ENCODE data around the gene KLF2. TPM values are rescaled to one million over a fixed set of nuclear protein-coding genes. Genes with fewer than 3 reads are reported as not detected.

Gene KLF2
- total RNA-seq, 2 experiments from 2014 or later = 410 to 423 TPM

GRCh38 chr19:16368385-16369305 lies 44.0 kb downstream of the KLF2 start:
- ChIA-PET POLR2A (interaction anchor here (0.8 to 34.9 kb wide), 13 partner anchors 11 to 298 kb away, joined by 3 to 3221 read pairs (median 9); partner anchors contain the start of genes FAM32A and KLF2), CTCF (interaction anchor here (1.0 to 7.1 kb wide), 9 partner anchors 14 to 121 kb away, joined by 4 to 109 read pairs (median 7); partner anchors contain the start of gene KLF2)
- H3K27me3 Mint-ChIP-seq = peaks cover 2% of the 10 kb centered on the region
- H3K36me3 Mint-ChIP-seq (ENCODE audit: low read depth) = peaks cover 20% of the 10 kb centered on the region
- H3K4me3 Mint-ChIP-seq = no peak overlapping the region
- no peaks in the 10 kb centered on the region for H3K9me3 Mint-ChIP-seq
- peak; percentile 80 for DNase-seq
- H3K4me1 Mint-ChIP-seq = peaks cover 35% of the 10 kb centered on the region
- no peak overlapping the region for H3K27ac Mint-ChIP-seq

DNA sequence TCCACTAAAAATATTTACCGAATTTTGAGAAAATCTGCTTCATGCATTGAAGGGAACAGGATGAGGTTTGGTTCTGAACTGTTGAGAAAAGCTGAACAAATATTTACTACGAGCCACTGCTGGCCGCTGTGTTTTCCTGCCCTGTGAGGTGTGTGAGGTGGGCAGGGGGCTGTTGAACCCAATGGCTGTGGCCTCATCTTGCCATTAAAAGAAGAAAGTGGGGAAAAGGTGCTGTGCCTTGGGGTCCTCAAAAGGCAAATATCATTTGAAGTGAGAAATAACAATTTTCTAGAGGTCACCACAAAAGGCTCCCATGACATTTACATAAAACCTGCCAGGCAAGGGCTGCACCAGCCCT lies 44.7 kb downstream of the KLF2 start:
- Mint-ChIP-seq H3K4me3 (no peak overlapping the region), H3K36me3 (ENCODE audit: low read depth) (peaks cover 24% of the 10 kb centered on the region), H3K27ac (no peak overlapping the region), H3K9me3 (no peaks in the 10 kb centered on the region), H3K27me3 (peaks cover 2% of the 10 kb centered on the region), H3K4me1 (peaks cover 28% of the 10 kb centered on the region)
- ChIA-PET CTCF (interaction anchor here (1.0 to 7.1 kb wide), 9 partner anchors 13 to 121 kb away, joined by 4 to 109 read pairs (median 7); partner anchors contain the start of gene KLF2), POLR2A (interaction anchor here (0.8 to 34.9 kb wide), 15 partner anchors 10 to 299 kb away, joined by 3 to 3221 read pairs (median 7); partner anchors contain the start of genes FAM32A, HSH2D and KLF2)
- no peak for DNase-seq

GRCh38 chr19:16369664-16370576 lies 45.3 kb downstream of the KLF2 start:
- no peak overlapping the region for H3K27ac Mint-ChIP-seq
- DNase-seq = peak; percentile 48
- peaks cover 2% of the 10 kb centered on the region for H3K27me3 Mint-ChIP-seq
- no peaks in the 10 kb centered on the region for H3K9me3 Mint-ChIP-seq
- no peak overlapping the region for H3K4me3 Mint-ChIP-seq
- peaks cover 30% of the 10 kb centered on the region for H3K36me3 Mint-ChIP-seq (ENCODE audit: low read depth)
- POLR2A ChIA-PET = interaction anchor here (0.8 to 34.9 kb wide), 16 partner anchors 9 to 299 kb away, joined by 3 to 3221 read pairs (median 6); partner anchors contain the start of genes FAM32A, HSH2D and KLF2
- peaks cover 23% of the 10 kb centered on the region for H3K4me1 Mint-ChIP-seq
- CTCF ChIA-PET = interaction anchor here (0.6 to 7.1 kb wide), 8 partner anchors 10 to 122 kb away, joined by 3 to 109 read pairs (median 6); partner anchors contain the start of gene KLF2

DNA sequence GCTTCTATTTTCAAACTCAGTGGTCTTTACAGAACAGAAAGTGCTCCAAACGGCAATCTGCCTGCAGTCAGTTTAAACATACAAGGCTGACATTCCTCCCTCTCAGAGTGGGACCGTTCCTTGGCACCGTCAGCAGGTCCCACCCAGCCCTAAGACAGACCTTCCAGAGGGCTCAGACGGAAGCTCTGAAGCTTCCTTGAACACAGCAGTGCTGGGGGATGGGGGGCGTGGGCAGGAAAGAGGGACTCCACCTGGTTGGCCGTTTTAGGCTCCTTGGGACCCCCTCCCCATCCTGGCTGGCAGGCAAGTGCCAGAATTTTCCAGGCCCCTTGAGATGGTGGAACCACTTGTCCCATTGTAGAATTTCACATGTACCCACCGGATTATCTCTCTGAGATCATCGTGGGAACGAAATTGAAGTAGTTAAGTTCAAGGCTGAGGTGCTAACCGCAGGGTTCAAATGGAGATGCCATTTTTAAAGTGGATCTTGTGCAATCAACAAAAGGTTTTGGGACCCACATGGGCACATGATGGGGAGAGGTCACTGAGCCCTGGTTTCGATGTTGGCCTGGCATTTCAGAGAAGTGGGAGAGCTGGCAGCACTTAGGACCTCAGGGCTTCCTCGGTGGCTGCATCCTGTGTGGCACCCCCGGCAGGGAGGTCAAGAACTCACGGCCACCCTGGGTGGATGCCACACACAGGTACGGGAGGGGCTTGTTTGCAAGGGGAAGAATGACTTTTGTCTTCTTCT lies 46.2 kb downstream of the KLF2 start:
- H3K27ac Mint-ChIP-seq = no peak overlapping the region
- ChIA-PET POLR2A (interaction anchor here (0.6 to 34.9 kb wide), 22 partner anchors 9 to 295 kb away, joined by 3 to 3221 read pairs (median 6); partner anchors contain the start of genes HSH2D, KLF2 and TPM4), CTCF (interaction anchor here (0.6 to 7.2 kb wide), 11 partner anchors 9 to 124 kb away, joined by 3 to 109 read pairs (median 10); no protein-coding TSS in a partner anchor)
- H3K9me3 Mint-ChIP-seq = no peaks in the 10 kb centered on the region
- peaks cover 14% of the 10 kb centered on the region for H3K4me1 Mint-ChIP-seq
- peaks cover 2% of the 10 kb centered on the region for H3K27me3 Mint-ChIP-seq
- no peak overlapping the region for H3K4me3 Mint-ChIP-seq
- H3K36me3 Mint-ChIP-seq (ENCODE audit: low read depth) = peaks cover 39% of the 10 kb centered on the region
- peak; percentile 66 for DNase-seq

DNA sequence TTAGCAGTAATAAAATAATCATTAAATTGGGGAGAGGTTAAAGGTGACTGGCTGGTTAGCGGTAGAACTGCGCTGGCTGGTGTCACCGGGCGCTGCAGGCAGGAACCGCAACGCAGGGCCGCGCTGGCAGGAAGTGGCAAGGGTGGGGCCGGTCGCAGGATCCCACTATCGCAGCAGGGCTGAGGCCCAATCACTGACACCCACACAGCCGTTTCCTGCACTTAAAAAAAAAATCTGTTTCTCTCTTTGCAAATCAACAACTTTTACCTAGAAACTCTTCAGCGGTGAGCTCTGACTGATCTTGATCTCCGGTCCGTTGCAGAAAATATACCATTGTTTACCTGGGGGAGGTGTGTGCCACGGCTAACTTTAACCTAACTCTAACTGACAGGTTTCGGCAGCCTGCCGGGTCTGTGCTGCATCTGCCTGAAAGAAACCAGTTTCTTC lies 46.9 kb downstream of the KLF2 start:
- Mint-ChIP-seq H3K4me3 (no peak overlapping the region), H3K9me3 (no peaks in the 10 kb centered on the region), H3K4me1 (peaks cover 7% of the 10 kb centered on the region), H3K36me3 (ENCODE audit: low read depth) (peaks cover 46% of the 10 kb centered on the region), H3K27ac (no peak overlapping the region), H3K27me3 (peaks cover 2% of the 10 kb centered on the region)
- DNase-seq = peak; percentile 96
- CTCF ChIA-PET = interaction anchor here (0.6 to 7.2 kb wide), 11 partner anchors 9 to 124 kb away, joined by 3 to 109 read pairs (median 10); partner anchors contain the start of gene KLF2
- POLR2A ChIA-PET = interaction anchor here (0.6 to 34.9 kb wide), 20 partner anchors 8 to 940 kb away, joined by 3 to 3221 read pairs (median 5); partner anchors contain the start of genes AP1M1, KLF2 and TPM4

DNA sequence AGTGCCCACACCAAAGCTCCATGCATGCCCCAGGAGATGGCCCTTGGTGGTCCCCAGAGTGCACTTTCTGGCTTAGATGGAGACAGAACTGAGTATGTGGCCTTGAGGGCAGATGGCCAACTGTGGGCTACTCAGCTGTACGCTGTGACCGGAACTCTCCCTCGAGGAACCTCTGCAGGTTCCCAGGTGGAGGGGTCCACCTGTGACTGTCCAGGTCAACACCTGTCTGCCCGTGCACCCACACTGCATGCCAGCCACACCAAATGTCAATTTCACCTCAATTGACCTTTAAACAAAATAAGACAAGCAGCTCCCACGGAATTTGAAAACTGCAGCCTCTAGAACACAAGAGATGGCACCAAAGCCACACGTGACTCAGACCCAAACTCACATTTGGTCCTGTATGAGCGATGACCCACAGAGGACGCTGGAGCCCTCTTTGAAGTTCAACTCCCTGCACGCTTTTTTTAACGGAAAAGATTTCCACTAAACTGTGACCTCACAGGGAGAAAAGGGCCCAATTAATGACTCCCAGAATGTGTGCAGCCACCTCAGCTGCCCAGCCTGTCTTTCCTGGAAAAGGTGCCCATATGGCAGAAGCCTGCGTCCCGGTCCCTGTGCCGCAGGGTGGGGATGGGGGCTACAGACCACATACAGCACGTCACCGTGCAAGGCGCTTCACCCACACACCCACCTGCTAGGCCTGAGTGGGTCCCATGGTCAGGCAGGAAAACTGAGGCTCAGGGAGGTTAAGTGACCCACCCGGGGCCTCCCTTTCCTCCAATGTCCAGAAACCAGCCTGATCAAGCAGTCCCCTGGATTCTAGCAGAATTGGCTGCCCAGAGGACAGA lies 47.7 kb downstream of the KLF2 start:
- Mint-ChIP-seq H3K27ac (no peak overlapping the region), H3K27me3 (no peaks in the 10 kb centered on the region), H3K4me3 (no peak overlapping the region), H3K4me1 (peaks cover 4% of the 10 kb centered on the region), H3K36me3 (ENCODE audit: low read depth) (peaks cover 50% of the 10 kb centered on the region), H3K9me3 (no peaks in the 10 kb centered on the region)
- ChIA-PET POLR2A (interaction anchor here (0.6 to 34.9 kb wide), 19 partner anchors 7 to 941 kb away, joined by 3 to 3221 read pairs (median 5); partner anchors contain the start of genes AP1M1, KLF2 and TPM4), CTCF (interaction anchor here (0.6 to 7.2 kb wide), 11 partner anchors 10 to 125 kb away, joined by 3 to 109 read pairs (median 8); partner anchors contain the start of gene KLF2)
- peak; percentile 49 for DNase-seq

DNA sequence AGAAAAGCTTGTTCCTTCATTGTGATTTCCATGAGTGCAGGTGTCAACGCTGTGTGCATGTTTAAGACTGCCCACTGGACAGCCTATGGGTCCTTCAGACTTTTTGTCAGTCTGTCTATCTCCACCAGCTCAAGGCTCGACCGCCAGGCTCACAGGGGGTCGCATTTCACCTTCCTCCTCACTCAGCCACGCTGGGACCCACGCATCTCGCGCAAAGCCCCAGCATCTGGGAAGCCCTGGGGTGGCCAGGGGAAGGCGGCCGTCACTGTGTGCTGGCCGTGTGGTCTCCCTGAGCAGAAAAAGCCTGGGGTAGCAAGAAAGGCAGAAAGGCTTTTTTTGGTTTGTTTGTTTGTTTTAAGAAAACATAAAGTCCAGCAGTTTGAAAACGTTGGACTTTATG lies 48.5 kb downstream of the KLF2 start:
- Mint-ChIP-seq H3K9me3 (no peaks in the 10 kb centered on the region), H3K27me3 (no peaks in the 10 kb centered on the region), H3K4me3 (no peak overlapping the region), H3K27ac (no peak overlapping the region), H3K36me3 (ENCODE audit: low read depth) (peaks cover 58% of the 10 kb centered on the region), H3K4me1 (peaks cover 10% of the 10 kb centered on the region)
- ChIA-PET POLR2A (interaction anchor here (1.0 to 34.9 kb wide), 7 partner anchors 6 to 126 kb away, joined by 3 to 3221 read pairs (median 41); partner anchors contain the start of gene KLF2), CTCF (interaction anchor here (1.2 to 7.2 kb wide), 5 partner anchors 10 to 49 kb away, joined by 3 to 109 read pairs (median 41); partner anchors contain the start of gene KLF2)
- no peak for DNase-seq

DNA sequence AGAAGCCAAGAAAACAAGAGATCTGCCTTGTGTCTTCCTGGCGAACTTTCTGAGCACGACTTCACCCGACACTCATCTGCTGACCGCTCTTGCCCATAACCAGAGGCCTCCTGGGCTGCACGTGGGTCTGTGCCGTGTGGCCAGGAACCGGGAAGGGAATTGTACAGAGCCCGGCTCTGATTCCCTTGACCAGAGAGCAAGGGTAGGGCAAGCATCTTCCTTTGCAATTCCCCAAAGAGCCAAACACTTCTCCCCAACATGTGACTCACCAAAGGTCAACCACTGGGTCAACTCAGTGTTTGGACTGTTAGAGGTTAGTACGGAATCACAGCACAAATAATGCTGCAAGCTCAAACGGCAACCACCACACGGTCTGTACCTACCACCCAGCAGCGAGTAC lies 48.9 kb downstream of the KLF2 start:
- Mint-ChIP-seq H3K4me3 (no peak overlapping the region), H3K36me3 (ENCODE audit: low read depth) (peaks cover 58% of the 10 kb centered on the region), H3K27ac (no peak overlapping the region), H3K9me3 (no peaks in the 10 kb centered on the region), H3K4me1 (peaks cover 10% of the 10 kb centered on the region), H3K27me3 (no peaks in the 10 kb centered on the region)
- POLR2A ChIA-PET = interaction anchor here (0.9 to 34.9 kb wide), 8 partner anchors 6 to 255 kb away, joined by 3 to 3221 read pairs (median 22); partner anchors contain the start of gene KLF2
- DNase-seq = no peak
- CTCF ChIA-PET = interaction anchor here (0.9 to 7.2 kb wide), 6 partner anchors 10 to 128 kb away, joined by 3 to 109 read pairs (median 26); partner anchors contain the start of gene KLF2

GRCh38 chr19:16373989-16374388 lies 49.4 kb downstream of the KLF2 start:
- ChIA-PET POLR2A (interaction anchor here (0.9 to 34.9 kb wide), 9 partner anchors 4 to 256 kb away, joined by 3 to 3221 read pairs (median 41); partner anchors contain the start of gene KLF2), CTCF (interaction anchor here (0.9 to 7.2 kb wide), 5 partner anchors 9 to 129 kb away, joined by 3 to 109 read pairs (median 41); partner anchors contain the start of gene KLF2)
- Mint-ChIP-seq H3K4me1 (peaks cover 10% of the 10 kb centered on the region), H3K27me3 (no peaks in the 10 kb centered on the region), H3K27ac (no peak overlapping the region), H3K4me3 (peak overlapping the region; percentile 31), H3K9me3 (no peaks in the 10 kb centered on the region), H3K36me3 (ENCODE audit: low read depth) (peaks cover 61% of the 10 kb centered on the region)
- DNase-seq = no peak

DNA sequence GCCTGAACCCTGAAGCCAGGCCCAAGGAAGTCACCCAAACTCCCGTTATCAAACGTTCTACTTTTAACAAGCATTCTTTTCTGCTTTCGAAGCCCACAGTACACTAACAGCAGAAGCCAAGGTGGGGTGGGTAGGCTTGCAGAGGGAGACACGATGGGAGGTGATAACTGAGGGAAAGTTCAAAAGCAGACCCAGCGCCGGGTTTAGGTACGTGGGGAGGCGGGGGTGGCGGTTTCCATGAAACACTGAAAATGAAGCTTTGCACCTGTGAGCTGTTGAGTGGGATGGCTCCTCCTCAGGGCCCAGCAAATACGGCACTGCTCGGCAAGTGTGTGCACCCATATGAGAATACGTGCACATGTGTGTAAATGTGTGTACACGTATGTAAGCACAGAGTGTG lies 49.8 kb downstream of the KLF2 start:
- Mint-ChIP-seq H3K27me3 (no peaks in the 10 kb centered on the region), H3K4me3 (peak overlapping the region; percentile 31), H3K36me3 (ENCODE audit: low read depth) (peaks cover 61% of the 10 kb centered on the region), H3K9me3 (no peaks in the 10 kb centered on the region), H3K4me1 (peaks cover 10% of the 10 kb centered on the region), H3K27ac (no peak overlapping the region)
- CTCF ChIA-PET = interaction anchor here (0.9 to 7.2 kb wide), 4 partner anchors 9 to 129 kb away, joined by 3 to 109 read pairs (median 52); no protein-coding TSS in a partner anchor
- POLR2A ChIA-PET = interaction anchor here (0.9 to 34.9 kb wide), 7 partner anchors 5 to 256 kb away, joined by 3 to 3221 read pairs (median 283); partner anchors contain the start of gene KLF2
- DNase-seq = no peak
